GM12878 (cell line): Measurements from ENCODE around the gene NEU3. TPM values are rescaled to one million over a fixed set of nuclear protein-coding genes. Genes with fewer than 3 reads are reported as not detected.

Experiments
- ATAC-seq: fragments of 200-7000 bp; cut with Tn5 transposase; 3 replicates; pipeline ENCODE4 v1.9.1; 2020; ENCODE audit warnings: mild to moderate bottlenecking, moderate library complexity
- BruUV-seq: library from RNA; stranded (reverse); fragments of 400-500 nt; replicated peaks from 2 replicates; lab custom pipeline; 2021; lab: Mats Ljungman, UMichigan
- CTCF ChIA-PET: fragments of 300-600 bp; sonication (Branson Sonifier 250); formaldehyde crosslinking; extraction: SDS; loops from one replicate; lab custom pipeline; 2021; ENCODE audit warnings: inconsistent platforms; lab: Yijun Ruan, JAX
- POLR2A ChIA-PET: fragments of 350-600 bp; formaldehyde crosslinking; extraction: SDS; loops from one replicate; lab custom pipeline; 2021; ENCODE audit warnings: inconsistent platforms; lab: Charles Lee
- RAD21 ChIA-PET: fragments of 300-600 bp; sonication (Branson Sonifier 250); formaldehyde crosslinking; loops from one replicate; lab custom pipeline; 2023; ENCODE audit warnings: antibody characterized with exemption; ENCODE audit not compliant: unreplicated experiment; lab: Charles Lee
- SMC1A ChIA-PET: fragments of 300-600 bp; sonication (Branson Sonifier 250); formaldehyde crosslinking; loops from one replicate; lab custom pipeline; 2023; ENCODE audit not compliant: unreplicated experiment, uncharacterized antibody; lab: Charles Lee
- DNase-seq: peaks from one replicate; pipeline ENCODE4 v3.0.0-alpha.2; 2011; ENCODE audit warnings: low read depth, low spot score
- FAIRE-seq: peaks from 3 replicates; lab custom pipeline; 2011; peaks lifted over from hg19 to GRCh38; lab: Jason Lieb, UNC
- H2AFZ ChIP-seq: 2 replicates; pipeline ENCODE4 v1.6.0; 2011; ENCODE audit warnings: low read depth, low read length, control low read depth; ENCODE audit not compliant: control insufficient read depth
- H3K27ac ChIP-seq: 2 replicates; pipeline ENCODE4 v1.5.1; 2011; ENCODE audit warnings: control low read depth; ENCODE audit not compliant: control insufficient read depth, insufficient read depth
- H3K27me3 ChIP-seq, 2 experiments: replicated peaks in 1 of 2; 2 replicates each; pipeline versions ENCODE4 v1.6.0 to v1.6.1; 2011; ENCODE audit warnings: low read length in 1 of 2; ENCODE audit not compliant: control insufficient read depth in 2 of 2, insufficient read depth in 2 of 2
- H3K36me3 ChIP-seq, 2 experiments: 2 replicates each; pipeline ENCODE4 v1.5.1; 2011; ENCODE audit warnings: low read length in 1 of 2; ENCODE audit not compliant: control insufficient read depth in 2 of 2, insufficient read depth in 2 of 2
- H3K4me1 ChIP-seq: 2 replicates; pipeline ENCODE4 v1.6.1; 2011; ENCODE audit warnings: mild to moderate bottlenecking, low read length, moderate library complexity, mixed read lengths; ENCODE audit not compliant: control insufficient read depth, insufficient read depth
- H3K4me2 ChIP-seq: 2 replicates; pipeline ENCODE4 v1.6.0; 2011; ENCODE audit warnings: control low read depth; ENCODE audit not compliant: control insufficient read depth, insufficient read depth
- H3K4me3 ChIP-seq: fragments of 200-600 bp; sonication (generic); 2 replicates; pipeline ENCODE4 v1.5.1; 2016
- H3K79me2 ChIP-seq: 2 replicates; pipeline ENCODE4 v1.6.0; 2011; ENCODE audit warnings: low read length; ENCODE audit not compliant: control insufficient read depth, insufficient read depth
- H3K9ac ChIP-seq: 2 replicates; pipeline ENCODE4 v1.8.0; 2011; ENCODE audit warnings: low read length, control low read depth, mixed read lengths; ENCODE audit not compliant: control insufficient read depth, insufficient read depth
- H3K9me3 ChIP-seq: replicated peaks from 3 replicates; pipeline ENCODE4 v1.5.1; 2011; ENCODE audit warnings: mild to moderate bottlenecking, low read length; ENCODE audit not compliant: control insufficient read depth, insufficient read depth
- H4K20me1 ChIP-seq: 2 replicates; pipeline ENCODE4 v1.6.0; 2011; ENCODE audit not compliant: control insufficient read depth, insufficient read depth
- BCL11A ChIP-seq: IDR thresholded peaks from 2 replicates; pipeline ENCODE4 v1.6.1; 2011; ENCODE audit warnings: low read depth, low read length
- BRCA1 ChIP-seq: IDR thresholded peaks from 2 replicates; pipeline ENCODE4 v1.6.1; 2011; ENCODE audit warnings: low read depth, low read length, improper control_type of control experiment
- EED ChIP-seq: sonication (generic); IDR thresholded peaks from 2 replicates; pipeline ENCODE4 v1.6.1; 2016; ENCODE audit warnings: antibody characterized with exemption, low read depth
- MTA3 ChIP-seq: IDR thresholded peaks from 2 replicates; pipeline ENCODE4 v1.6.1; 2012; ENCODE audit warnings: low read length, inconsistent platforms, borderline replicate concordance
- POLR2AphosphoS5 ChIP-seq: IDR thresholded peaks from 2 replicates; pipeline ENCODE4 v1.6.1; 2011; ENCODE audit warnings: mild to moderate bottlenecking, low read length, inconsistent platforms
- SPI1 ChIP-seq: IDR thresholded peaks from 2 replicates; pipeline ENCODE4 v1.6.1; 2011; ENCODE audit warnings: low read depth, mild to moderate bottlenecking, low read length, moderate library complexity, borderline replicate concordance; ENCODE audit not compliant: insufficient read depth
- SREBF1 ChIP-seq: IDR thresholded peaks from 2 replicates; pipeline ENCODE4 v1.6.1; 2012; ENCODE audit warnings: mild to moderate bottlenecking, low read length
- STAT1 ChIP-seq: fragments of 450-650 bp; conservative IDR thresholded peaks from 2 replicates; pipeline ENCODE4 v1.6.1; 2014; ENCODE audit warnings: antibody characterized with exemption, mild to moderate bottlenecking
- TBL1XR1 ChIP-seq: IDR thresholded peaks from 2 replicates; pipeline ENCODE4 v1.6.1; 2012; ENCODE audit warnings: low read depth, low read length, improper control_type of control experiment
- ZNF207 ChIP-seq: fragments of 450-650 bp; IDR thresholded peaks from 2 replicates; pipeline ENCODE4 v1.6.1; 2014; ENCODE audit warnings: antibody characterized with exemption, mild to moderate bottlenecking, borderline replicate concordance
- ZNF384 ChIP-seq: IDR thresholded peaks from 2 replicates; pipeline ENCODE4 v1.6.1; 2012; ENCODE audit warnings: low read depth, mild to moderate bottlenecking, low read length, improper control_type of control experiment, borderline replicate concordance
- WGBS: methylation state at CpG from one replicate; pipeline ENCODE4 v1.1.6; 2016; ENCODE audit warnings: low lambda C conversion rate; ENCODE audit not compliant: insufficient replicate concordance, insufficient coverage; ENCODE audit errors: missing lambda C conversion rate; 5-methylcytosine and 5-hydroxymethylcytosine counted together
- in situ Hi-C: fragments of 300-500 bp; cut with MboI; formaldehyde crosslinking; loops from 9 replicates; pipeline ENCODE4 v1.14.3; 2018; ENCODE audit warnings: mixed read lengths
- intact Hi-C: fragments of 100-400 bp; cut with micrococcal nuclease; formaldehyde crosslinking; loops from one replicate; pipeline ENCODE4 v1.14.2; 2022; ENCODE audit not compliant: unreplicated experiment
- polyA plus RNA-seq, 11 experiments: library from polyadenylated mRNA; depleted of rRNA in 4 of 11; unstranded in 6 of 11; stranded (reverse) in 5 of 11; fragments of >200 nt; fragmentation: Nextera tagmentation in 4 of 11; fragmentation: Illumina TruSeq in 1 of 11; extraction: Ambion mirVana in 4 of 11; extraction: Trizol in 1 of 11; gene quantifications; 1 replicate in 1 of 11; 2 replicates in 10 of 11; pipeline versions ENCODE4 v1.2.1 to v1.2.3, GENCODE V29; 2011 to 2016; ENCODE audit warnings: inconsistent platforms in 2 of 11, missing spikeins in 2 of 11, low read depth in 1 of 11
- total RNA-seq, 4 experiments: library from RNA; depleted of rRNA in 3 of 4; stranded (reverse); fragments of >200 nt in 3 of 4; fragmentation: Illumina TruSeq in 1 of 4; extraction: Trizol in 1 of 4; gene quantifications; 2 replicates each; pipeline versions ENCODE4 v1.2.1 to v1.2.3, GENCODE V29; 2013 to 2021
- TF ChIP-seq, protein P1 (sequence below): fragments of 150-350 bp; IDR thresholded peaks from 2 replicates; pipeline ENCODE4 v1.6.1; 2014; ENCODE audit warnings: mild to moderate bottlenecking, low read depth, low read length
- TF ChIP-seq, protein P2 (sequence below): fragments of 450-650 bp; IDR thresholded peaks from 2 replicates; pipeline ENCODE4 v1.6.1; 2017; ENCODE audit warnings: mild to moderate bottlenecking, moderate library complexity
- TF ChIP-seq, protein P3 (sequence below): IDR thresholded peaks from 2 replicates; pipeline ENCODE4 v1.6.1; 2011; ENCODE audit warnings: borderline replicate concordance, low read depth, mild to moderate bottlenecking, moderate library complexity, mixed read lengths, low read length; ENCODE audit not compliant: insufficient read depth; ENCODE audit errors: extremely low read length
- TF ChIP-seq, protein P4 (sequence below): fragments of 450-650 bp; IDR thresholded peaks from 2 replicates; pipeline ENCODE4 v1.6.1; 2018; ENCODE audit warnings: mild to moderate bottlenecking, low read depth, moderate library complexity; ENCODE audit not compliant: partially characterized antibody

NEU3 gene
- total and polyA plus RNA-seq, 10 of the 15 experiments (the other 5 are each of a cell fraction or from before 2014, with no cell fraction given), result 2.5 to 20.3 (median 13.4) TPM

DNA sequence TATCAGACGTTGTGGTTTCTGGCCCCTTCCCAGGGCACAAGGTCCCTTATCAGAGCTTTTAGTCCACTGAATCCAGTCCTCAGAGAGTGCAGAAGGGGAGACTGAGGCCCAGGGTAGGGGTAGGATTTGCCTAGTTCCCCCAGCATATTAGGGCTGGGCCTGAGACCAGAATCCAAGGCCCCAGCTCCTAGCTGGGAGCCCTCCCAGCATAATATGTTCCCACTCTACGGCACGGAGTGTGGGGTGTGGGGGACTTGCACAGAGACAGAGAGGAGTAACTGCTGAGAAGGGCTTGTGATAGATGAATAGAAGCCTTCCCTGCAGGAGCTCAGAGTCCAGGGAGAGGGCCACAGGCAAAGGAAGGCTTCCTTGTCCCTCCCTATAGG lies 43.8 kb downstream of the NEU3 start (continued):
- TF ChIP-seq SPI1 (no peak), BCL11A (no peak), TBL1XR1 (no peak)
- TF ChIP-seq, protein P1, sequence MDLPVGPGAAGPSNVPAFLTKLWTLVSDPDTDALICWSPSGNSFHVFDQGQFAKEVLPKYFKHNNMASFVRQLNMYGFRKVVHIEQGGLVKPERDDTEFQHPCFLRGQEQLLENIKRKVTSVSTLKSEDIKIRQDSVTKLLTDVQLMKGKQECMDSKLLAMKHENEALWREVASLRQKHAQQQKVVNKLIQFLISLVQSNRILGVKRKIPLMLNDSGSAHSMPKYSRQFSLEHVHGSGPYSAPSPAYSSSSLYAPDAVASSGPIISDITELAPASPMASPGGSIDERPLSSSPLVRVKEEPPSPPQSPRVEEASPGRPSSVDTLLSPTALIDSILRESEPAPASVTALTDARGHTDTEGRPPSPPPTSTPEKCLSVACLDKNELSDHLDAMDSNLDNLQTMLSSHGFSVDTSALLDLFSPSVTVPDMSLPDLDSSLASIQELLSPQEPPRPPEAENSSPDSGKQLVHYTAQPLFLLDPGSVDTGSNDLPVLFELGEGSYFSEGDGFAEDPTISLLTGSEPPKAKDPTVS, result no peak
- TF ChIP-seq, protein P2, sequence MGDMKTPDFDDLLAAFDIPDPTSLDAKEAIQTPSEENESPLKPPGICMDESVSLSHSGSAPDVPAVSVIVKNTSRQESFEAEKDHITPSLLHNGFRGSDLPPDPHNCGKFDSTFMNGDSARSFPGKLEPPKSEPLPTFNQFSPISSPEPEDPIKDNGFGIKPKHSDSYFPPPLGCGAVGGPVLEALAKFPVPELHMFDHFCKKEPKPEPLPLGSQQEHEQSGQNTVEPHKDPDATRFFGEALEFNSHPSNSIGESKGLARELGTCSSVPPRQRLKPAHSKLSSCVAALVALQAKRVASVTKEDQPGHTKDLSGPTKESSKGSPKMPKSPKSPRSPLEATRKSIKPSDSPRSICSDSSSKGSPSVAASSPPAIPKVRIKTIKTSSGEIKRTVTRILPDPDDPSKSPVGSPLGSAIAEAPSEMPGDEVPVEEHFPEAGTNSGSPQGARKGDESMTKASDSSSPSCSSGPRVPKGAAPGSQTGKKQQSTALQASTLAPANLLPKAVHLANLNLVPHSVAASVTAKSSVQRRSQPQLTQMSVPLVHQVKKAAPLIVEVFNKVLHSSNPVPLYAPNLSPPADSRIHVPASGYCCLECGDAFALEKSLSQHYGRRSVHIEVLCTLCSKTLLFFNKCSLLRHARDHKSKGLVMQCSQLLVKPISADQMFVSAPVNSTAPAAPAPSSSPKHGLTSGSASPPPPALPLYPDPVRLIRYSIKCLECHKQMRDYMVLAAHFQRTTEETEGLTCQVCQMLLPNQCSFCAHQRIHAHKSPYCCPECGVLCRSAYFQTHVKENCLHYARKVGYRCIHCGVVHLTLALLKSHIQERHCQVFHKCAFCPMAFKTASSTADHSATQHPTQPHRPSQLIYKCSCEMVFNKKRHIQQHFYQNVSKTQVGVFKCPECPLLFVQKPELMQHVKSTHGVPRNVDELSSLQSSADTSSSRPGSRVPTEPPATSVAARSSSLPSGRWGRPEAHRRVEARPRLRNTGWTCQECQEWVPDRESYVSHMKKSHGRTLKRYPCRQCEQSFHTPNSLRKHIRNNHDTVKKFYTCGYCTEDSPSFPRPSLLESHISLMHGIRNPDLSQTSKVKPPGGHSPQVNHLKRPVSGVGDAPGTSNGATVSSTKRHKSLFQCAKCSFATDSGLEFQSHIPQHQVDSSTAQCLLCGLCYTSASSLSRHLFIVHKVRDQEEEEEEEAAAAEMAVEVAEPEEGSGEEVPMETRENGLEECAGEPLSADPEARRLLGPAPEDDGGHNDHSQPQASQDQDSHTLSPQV, result no peak

DNA sequence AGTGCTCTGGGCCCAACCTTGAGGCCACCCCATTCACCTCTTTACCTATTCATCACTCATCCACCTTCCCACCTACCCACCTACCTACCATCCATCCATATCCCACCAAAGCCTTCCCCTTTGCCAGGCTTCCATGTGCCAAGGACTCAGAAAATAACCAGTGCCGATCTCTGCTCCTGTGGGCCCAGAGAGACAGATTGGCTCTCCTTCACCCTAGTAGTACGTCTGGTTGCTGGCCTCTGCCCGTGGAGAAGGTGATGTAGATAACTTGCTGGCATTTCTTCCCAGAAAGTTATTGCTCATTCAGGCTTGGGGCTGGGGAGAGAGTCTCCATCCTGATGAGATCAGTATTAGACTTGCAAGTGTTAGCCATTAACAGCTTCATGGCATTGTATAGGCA lies 45.2 kb downstream of the NEU3 start:
- Histone ChIP-seq H3K9ac (no peak overlapping the region), H3K27me3 (no peaks in the 10 kb centered on the region), H3K4me1 (peaks cover 10% of the 10 kb centered on the region; the same call in 1 of the 2 replicates), H4K20me1 (no peaks in the 10 kb centered on the region), H3K4me3 (no peak overlapping the region), H3K27ac (no peak overlapping the region), H3K9me3 (no peaks in the 10 kb centered on the region), H3K4me2 (no peak overlapping the region), H2AFZ (no peak overlapping the region), H3K79me2 (no peaks in the 10 kb centered on the region), H3K36me3 (no peaks in the 10 kb centered on the region)
- DNase-seq (no peak), FAIRE-seq (no peak), ATAC-seq (no peak)
- ChIA-PET CTCF (interaction anchor here (0.7 to 6.4 kb wide), 5 partner anchors 12 to 105 kb away, joined by 3 to 77 read pairs (median 11); no protein-coding TSS in a partner anchor), POLR2A (no interaction called here), SMC1A (no interaction called here), RAD21 (no interaction called here)
- 34% methylated on average over 3 of the region's 3 CpGs for WGBS
- intact Hi-C loops, result no loop called here
- no TSS peak for BruUV-seq
- in situ Hi-C loops, result no loop called here
- TF ChIP-seq ZNF384 (no peak), BRCA1 (no peak), SREBF1 (no peak), POLR2AphosphoS5 (no peak), ZNF207 (no peak), STAT1 (no peak), MTA3 (no peak), EED (no peak)
- TF ChIP-seq, protein P3, sequence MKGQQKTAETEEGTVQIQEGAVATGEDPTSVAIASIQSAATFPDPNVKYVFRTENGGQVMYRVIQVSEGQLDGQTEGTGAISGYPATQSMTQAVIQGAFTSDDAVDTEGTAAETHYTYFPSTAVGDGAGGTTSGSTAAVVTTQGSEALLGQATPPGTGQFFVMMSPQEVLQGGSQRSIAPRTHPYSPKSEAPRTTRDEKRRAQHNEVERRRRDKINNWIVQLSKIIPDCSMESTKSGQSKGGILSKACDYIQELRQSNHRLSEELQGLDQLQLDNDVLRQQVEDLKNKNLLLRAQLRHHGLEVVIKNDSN, result no peak
- TF ChIP-seq, protein P4, sequence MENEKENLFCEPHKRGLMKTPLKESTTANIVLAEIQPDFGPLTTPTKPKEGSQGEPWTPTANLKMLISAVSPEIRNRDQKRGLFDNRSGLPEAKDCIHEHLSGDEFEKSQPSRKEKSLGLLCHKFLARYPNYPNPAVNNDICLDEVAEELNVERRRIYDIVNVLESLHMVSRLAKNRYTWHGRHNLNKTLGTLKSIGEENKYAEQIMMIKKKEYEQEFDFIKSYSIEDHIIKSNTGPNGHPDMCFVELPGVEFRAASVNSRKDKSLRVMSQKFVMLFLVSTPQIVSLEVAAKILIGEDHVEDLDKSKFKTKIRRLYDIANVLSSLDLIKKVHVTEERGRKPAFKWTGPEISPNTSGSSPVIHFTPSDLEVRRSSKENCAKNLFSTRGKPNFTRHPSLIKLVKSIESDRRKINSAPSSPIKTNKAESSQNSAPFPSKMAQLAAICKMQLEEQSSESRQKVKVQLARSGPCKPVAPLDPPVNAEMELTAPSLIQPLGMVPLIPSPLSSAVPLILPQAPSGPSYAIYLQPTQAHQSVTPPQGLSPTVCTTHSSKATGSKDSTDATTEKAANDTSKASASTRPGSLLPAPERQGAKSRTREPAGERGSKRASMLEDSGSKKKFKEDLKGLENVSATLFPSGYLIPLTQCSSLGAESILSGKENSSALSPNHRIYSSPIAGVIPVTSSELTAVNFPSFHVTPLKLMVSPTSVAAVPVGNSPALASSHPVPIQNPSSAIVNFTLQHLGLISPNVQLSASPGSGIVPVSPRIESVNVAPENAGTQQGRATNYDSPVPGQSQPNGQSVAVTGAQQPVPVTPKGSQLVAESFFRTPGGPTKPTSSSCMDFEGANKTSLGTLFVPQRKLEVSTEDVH, result no peak
